AG20443 (cell line): Measurements from ENCODE around the gene SH2D4B.

Experiments used
- DNase-seq: peaks from one replicate; pipeline ENCODE4 v3.0.0; 2012; ENCODE audit warnings: low spot score, mixed read lengths

Gene SH2D4B

GRCh38 chr10:80504158-80504811, 33.4 kb upstream of the SH2D4B start:
- DNase-seq, result no peak

GRCh38 chr10:80504897-80505465, 32.7 kb upstream of the SH2D4B start:
- no peak for DNase-seq

- DNase-seq, result no peak
These were observed 31.5 kb upstream of the SH2D4B start for GRCh38 chr10:80506189-80506575.

GRCh38 chr10:80506836-80507487, 30.7 kb upstream of the SH2D4B start:
- DNase-seq, result no peak

- no peak for DNase-seq
These were observed 28.6 kb upstream of the SH2D4B start for GRCh38 chr10:80509108-80509402.

GRCh38 chr10:80509403-80510161, 28.1 kb upstream of the SH2D4B start:
- DNase-seq, result no peak

- DNase-seq, result no peak
These were observed 25.6 kb upstream of the SH2D4B start for GRCh38 chr10:80512031-80512526.

GRCh38 chr10:80513106-80513505, 24.6 kb upstream of the SH2D4B start:
- no peak for DNase-seq

- no peak for DNase-seq
These were observed 22.2 kb upstream of the SH2D4B start for GRCh38 chr10:80515511-80515910.

- no peak for DNase-seq
These were observed 21.8 kb upstream of the SH2D4B start for GRCh38 chr10:80515941-80516340.

- no peak for DNase-seq
These were observed 21.1 kb upstream of the SH2D4B start for GRCh38 chr10:80516506-80517075.

GRCh38 chr10:80517416-80518142, 20.1 kb upstream of the SH2D4B start:
- no peak for DNase-seq

GRCh38 chr10:80518143-80518806, 19.4 kb upstream of the SH2D4B start:
- no peak for DNase-seq

GRCh38 chr10:80518807-80519360, 18.8 kb upstream of the SH2D4B start:
- no peak for DNase-seq

- no peak for DNase-seq
These were observed 17.6 kb upstream of the SH2D4B start for GRCh38 chr10:80519936-80520650.

GRCh38 chr10:80520661-80521470, 16.8 kb upstream of the SH2D4B start:
- no peak for DNase-seq

- DNase-seq, result no peak
These were observed 14.8 kb upstream of the SH2D4B start for GRCh38 chr10:80522756-80523363.

- no peak for DNase-seq
These were observed 13.9 kb upstream of the SH2D4B start for GRCh38 chr10:80523773-80524172.
